ENCODE measurements around the gene EEA1.

The EEA1 gene

GRCh38 chr12:92926549-92926948, 2.5 kb downstream of the EEA1 start:
- Mint-ChIP-seq H3K9me3 (peaks cover 5% of the 10 kb centered on the region), H3K4me3 (peak overlapping the region; percentile 91)

GRCh38 chr12:92921877-92922276, 7.2 kb downstream of the EEA1 start:
- H3K36me3 Mint-ChIP-seq (ENCODE audit: low read depth), result peaks cover 22% of the 10 kb centered on the region
- H3K4me1 Mint-ChIP-seq (ENCODE audit: low read depth), result peaks cover 37% of the 10 kb centered on the region
- H3K9me3 Mint-ChIP-seq, result peaks cover 5% of the 10 kb centered on the region
- H3K27ac Mint-ChIP-seq, result peak overlapping the region; percentile 43
- no peaks in the 10 kb centered on the region for H3K27me3 Mint-ChIP-seq
- no peak overlapping the region for H3K4me3 Mint-ChIP-seq

More at GRCh38 chr12:92926549-92926948, 2.5 kb downstream of the EEA1 start:
- H3K36me3 Mint-ChIP-seq (ENCODE audit: low read depth), result peaks cover 22% of the 10 kb centered on the region
- H3K27me3 Mint-ChIP-seq, result no peaks in the 10 kb centered on the region
- peaks cover 57% of the 10 kb centered on the region for H3K4me1 Mint-ChIP-seq (ENCODE audit: low read depth)
- H3K27ac Mint-ChIP-seq, result peak overlapping the region; percentile 96

GRCh38 chr12:92915365-92915764, 13.7 kb downstream of the EEA1 start:
- H3K4me3 Mint-ChIP-seq, result no peak overlapping the region

GRCh38 chr12:92914170-92914569, 14.9 kb downstream of the EEA1 start:
- no peaks in the 10 kb centered on the region for H3K27me3 Mint-ChIP-seq
- H3K4me3 Mint-ChIP-seq, result no peak overlapping the region
- H3K9me3 Mint-ChIP-seq, result no peaks in the 10 kb centered on the region
- peaks cover 44% of the 10 kb centered on the region for H3K4me1 Mint-ChIP-seq (ENCODE audit: low read depth)
- H3K27ac Mint-ChIP-seq, result no peak overlapping the region
- peaks cover 22% of the 10 kb centered on the region for H3K36me3 Mint-ChIP-seq (ENCODE audit: low read depth)

More at GRCh38 chr12:92915365-92915764, 13.7 kb downstream of the EEA1 start:
- Mint-ChIP-seq H3K36me3 (ENCODE audit: low read depth) (peaks cover 16% of the 10 kb centered on the region), H3K9me3 (no peaks in the 10 kb centered on the region), H3K4me1 (ENCODE audit: low read depth) (peaks cover 44% of the 10 kb centered on the region), H3K27me3 (no peaks in the 10 kb centered on the region), H3K27ac (no peak overlapping the region)

GRCh38 chr12:92912672-92913071, 16.4 kb downstream of the EEA1 start:
- Mint-ChIP-seq H3K4me1 (ENCODE audit: low read depth) (peaks cover 55% of the 10 kb centered on the region), H3K4me3 (no peak overlapping the region), H3K36me3 (ENCODE audit: low read depth) (peaks cover 26% of the 10 kb centered on the region), H3K27me3 (no peaks in the 10 kb centered on the region), H3K27ac (no peak overlapping the region), H3K9me3 (no peaks in the 10 kb centered on the region)

- Mint-ChIP-seq H3K4me3 (no peak overlapping the region), H3K27ac (peak overlapping the region; percentile 24), H3K9me3 (no peaks in the 10 kb centered on the region), H3K4me1 (ENCODE audit: low read depth) (peaks cover 61% of the 10 kb centered on the region), H3K27me3 (no peaks in the 10 kb centered on the region), H3K36me3 (ENCODE audit: low read depth) (peaks cover 30% of the 10 kb centered on the region)
Measured at GRCh38 chr12:92912052-92912451, 17.0 kb downstream of the EEA1 start.

GRCh38 chr12:92911339-92911738, 17.8 kb downstream of the EEA1 start:
- H3K27me3 Mint-ChIP-seq, result no peaks in the 10 kb centered on the region
- H3K4me3 Mint-ChIP-seq, result no peak overlapping the region
- no peak overlapping the region for H3K27ac Mint-ChIP-seq
- peaks cover 30% of the 10 kb centered on the region for H3K36me3 Mint-ChIP-seq (ENCODE audit: low read depth)
- peaks cover 62% of the 10 kb centered on the region for H3K4me1 Mint-ChIP-seq (ENCODE audit: low read depth)
- no peaks in the 10 kb centered on the region for H3K9me3 Mint-ChIP-seq

GRCh38 chr12:92908108-92908507, 21.0 kb downstream of the EEA1 start:
- Mint-ChIP-seq H3K27me3 (no peaks in the 10 kb centered on the region), H3K4me1 (ENCODE audit: low read depth) (peaks cover 60% of the 10 kb centered on the region), H3K4me3 (no peak overlapping the region), H3K9me3 (no peaks in the 10 kb centered on the region), H3K27ac (no peak overlapping the region), H3K36me3 (ENCODE audit: low read depth) (peaks cover 22% of the 10 kb centered on the region)

- no peaks in the 10 kb centered on the region for H3K27me3 Mint-ChIP-seq
- no peak overlapping the region for H3K4me3 Mint-ChIP-seq
- no peaks in the 10 kb centered on the region for H3K9me3 Mint-ChIP-seq
- no peak overlapping the region for H3K27ac Mint-ChIP-seq
- H3K36me3 Mint-ChIP-seq (ENCODE audit: low read depth), result peaks cover 20% of the 10 kb centered on the region
- H3K4me1 Mint-ChIP-seq (ENCODE audit: low read depth), result peaks cover 39% of the 10 kb centered on the region
Measured at GRCh38 chr12:92905811-92906554, 23.1 kb downstream of the EEA1 start.

- no peaks in the 10 kb centered on the region for H3K27me3 Mint-ChIP-seq
- H3K9me3 Mint-ChIP-seq, result no peaks in the 10 kb centered on the region
- no peak overlapping the region for H3K27ac Mint-ChIP-seq
- H3K36me3 Mint-ChIP-seq (ENCODE audit: low read depth), result peaks cover 20% of the 10 kb centered on the region
- H3K4me1 Mint-ChIP-seq (ENCODE audit: low read depth), result peaks cover 35% of the 10 kb centered on the region
- peak overlapping the region; percentile 28 for H3K4me3 Mint-ChIP-seq
Measured at GRCh38 chr12:92905258-92905810, 23.8 kb downstream of the EEA1 start.

GRCh38 chr12:92900941-92901340, 28.2 kb downstream of the EEA1 start:
- Mint-ChIP-seq H3K27ac (no peak overlapping the region), H3K27me3 (no peaks in the 10 kb centered on the region), H3K36me3 (ENCODE audit: low read depth) (peaks cover 28% of the 10 kb centered on the region), H3K9me3 (no peaks in the 10 kb centered on the region), H3K4me3 (no peak overlapping the region), H3K4me1 (ENCODE audit: low read depth) (peaks cover 40% of the 10 kb centered on the region)

GRCh38 chr12:92899386-92900001, 29.6 kb downstream of the EEA1 start:
- Mint-ChIP-seq H3K27me3 (no peaks in the 10 kb centered on the region), H3K4me1 (ENCODE audit: low read depth) (peaks cover 36% of the 10 kb centered on the region), H3K36me3 (ENCODE audit: low read depth) (peaks cover 34% of the 10 kb centered on the region), H3K9me3 (no peaks in the 10 kb centered on the region), H3K4me3 (no peak overlapping the region), H3K27ac (no peak overlapping the region)

GRCh38 chr12:92898755-92899154, 30.3 kb downstream of the EEA1 start:
- Mint-ChIP-seq H3K9me3 (no peaks in the 10 kb centered on the region), H3K36me3 (ENCODE audit: low read depth) (peaks cover 30% of the 10 kb centered on the region), H3K27me3 (no peaks in the 10 kb centered on the region), H3K4me1 (ENCODE audit: low read depth) (peaks cover 36% of the 10 kb centered on the region), H3K4me3 (no peak overlapping the region), H3K27ac (peak overlapping the region; percentile 50)

GRCh38 chr12:92897844-92898243, 31.3 kb downstream of the EEA1 start:
- Mint-ChIP-seq H3K4me3 (no peak overlapping the region), H3K27ac (no peak overlapping the region)

GRCh38 chr12:92890601-92891106, 38.4 kb downstream of the EEA1 start:
- peaks cover 52% of the 10 kb centered on the region for H3K36me3 Mint-ChIP-seq (ENCODE audit: low read depth)
- peaks cover 14% of the 10 kb centered on the region for H3K4me1 Mint-ChIP-seq (ENCODE audit: low read depth)
- H3K27ac Mint-ChIP-seq, result no peak overlapping the region
- H3K9me3 Mint-ChIP-seq, result no peaks in the 10 kb centered on the region
- H3K27me3 Mint-ChIP-seq, result no peaks in the 10 kb centered on the region
- H3K4me3 Mint-ChIP-seq, result no peak overlapping the region

More at GRCh38 chr12:92897844-92898243, 31.3 kb downstream of the EEA1 start:
- Mint-ChIP-seq H3K27me3 (no peaks in the 10 kb centered on the region), H3K36me3 (ENCODE audit: low read depth) (peaks cover 33% of the 10 kb centered on the region), H3K4me1 (ENCODE audit: low read depth) (peaks cover 38% of the 10 kb centered on the region), H3K9me3 (no peaks in the 10 kb centered on the region)

Measured in stimulated activated naive CD8-positive, alpha-beta T cell treated with anti-CD3 and anti-CD28 coated beads, Interleukin-15, Interleukin-2, amounts not matched to agents 100 ng/mL and 50 ng/mL, for 24 hours (primary cell).